SU-DHL-6 (cell line): ENCODE results near the gene PBX1.
"Not testable (repeated sequence)": the region's sequence is repeated elsewhere in the genome, so short reads cannot be mapped to it uniquely, and the experiment has no call there.

Experiments used
- H2AFZ ChIP-seq: fragments of 200-600 bp; sonication (generic); 2 replicates; pipeline ENCODE4 v1.6.1; 2014; ENCODE audit warnings: low read depth, mild to moderate bottlenecking, moderate library complexity, mixed read lengths, antibody characterized with exemption, low read length; ENCODE audit not compliant: severe bottlenecking
- H3F3A ChIP-seq: fragments of 200-600 bp; shearing (Covaris generic); 2 replicates; pipeline ENCODE4 v1.6.0; 2016; ENCODE audit warnings: antibody characterized with exemption, mild to moderate bottlenecking; ENCODE audit not compliant: insufficient read depth
- H3K27ac ChIP-seq: fragments of 200-600 bp; sonication (generic); 2 replicates; pipeline ENCODE4 v1.5.1; 2016; ENCODE audit warnings: low read depth, mild to moderate bottlenecking, low read length, moderate library complexity, mixed read lengths
- H3K27me3 ChIP-seq: fragments of 200-600 bp; sonication (generic), shearing (Covaris generic); 2 replicates; pipeline ENCODE4 v1.6.0; 2014; ENCODE audit warnings: mild to moderate bottlenecking, low read length
- H3K36me3 ChIP-seq: fragments of 200-600 bp; sonication (generic); 2 replicates; pipeline ENCODE4 v1.6.1; 2014; ENCODE audit warnings: mild to moderate bottlenecking, low read length, mixed read lengths
- H3K4me2 ChIP-seq: fragments of 300-600, 200-600 bp; shearing (Covaris generic), sonication (generic); 2 replicates; pipeline ENCODE4 v1.6.0; 2014; ENCODE audit warnings: low read length, low read depth, mild to moderate bottlenecking; ENCODE audit not compliant: poor library complexity, severe bottlenecking
- H3K4me3 ChIP-seq: fragments of 200-600 bp; sonication (generic); 2 replicates; pipeline ENCODE4 v1.5.1; 2014; ENCODE audit warnings: antibody characterized with exemption, low read length, mild to moderate bottlenecking, mixed read lengths; ENCODE audit not compliant: insufficient read depth, poor library complexity, severe bottlenecking
- H3K79me2 ChIP-seq: fragments of 200-600 bp; sonication (generic); 2 replicates; pipeline ENCODE4 v1.6.1; 2014; ENCODE audit warnings: mild to moderate bottlenecking, low read length, moderate library complexity; ENCODE audit not compliant: insufficient read depth
- H3K9ac ChIP-seq: fragments of 200-600 bp; sonication (generic); 2 replicates; pipeline ENCODE4 v1.7.0; 2014; ENCODE audit warnings: mild to moderate bottlenecking, low read length
- H3K9me2 ChIP-seq: fragments of 200-600 bp; sonication (generic); replicated peaks from 2 replicates; pipeline ENCODE4 v1.6.1; 2014; ENCODE audit warnings: low read length; ENCODE audit not compliant: insufficient read depth
- H3K9me3 ChIP-seq: fragments of 200-600 bp; sonication (generic); 2 replicates; pipeline ENCODE4 v1.6.1; 2014; ENCODE audit warnings: low read length, mixed read lengths; ENCODE audit not compliant: insufficient read depth
- H4K20me1 ChIP-seq: fragments of 200-600 bp; sonication (generic); 2 replicates; pipeline ENCODE4 v1.6.1; 2014; ENCODE audit warnings: low read depth, mild to moderate bottlenecking, antibody characterized with exemption, low read length, moderate library complexity, mixed read lengths
- EZH2phosphoT487 ChIP-seq: fragments of 200-600 bp; sonication (generic), shearing (Covaris generic); conservative IDR thresholded peaks from 2 replicates; pipeline ENCODE4 v1.6.1; 2018; ENCODE audit warnings: mild to moderate bottlenecking, antibody characterized with exemption, low read length, moderate library complexity, mixed read lengths
- TF ChIP-seq, protein P1 (sequence below): fragments of 200-600 bp; sonication (generic); IDR thresholded peaks from one replicate; pipeline ENCODE4 v1.5.1; 2017; ENCODE audit warnings: antibody characterized with exemption, mild to moderate bottlenecking, low read length, moderate library complexity; ENCODE audit not compliant: insufficient read depth, poor library complexity, severe bottlenecking

PBX1 gene

DNA sequence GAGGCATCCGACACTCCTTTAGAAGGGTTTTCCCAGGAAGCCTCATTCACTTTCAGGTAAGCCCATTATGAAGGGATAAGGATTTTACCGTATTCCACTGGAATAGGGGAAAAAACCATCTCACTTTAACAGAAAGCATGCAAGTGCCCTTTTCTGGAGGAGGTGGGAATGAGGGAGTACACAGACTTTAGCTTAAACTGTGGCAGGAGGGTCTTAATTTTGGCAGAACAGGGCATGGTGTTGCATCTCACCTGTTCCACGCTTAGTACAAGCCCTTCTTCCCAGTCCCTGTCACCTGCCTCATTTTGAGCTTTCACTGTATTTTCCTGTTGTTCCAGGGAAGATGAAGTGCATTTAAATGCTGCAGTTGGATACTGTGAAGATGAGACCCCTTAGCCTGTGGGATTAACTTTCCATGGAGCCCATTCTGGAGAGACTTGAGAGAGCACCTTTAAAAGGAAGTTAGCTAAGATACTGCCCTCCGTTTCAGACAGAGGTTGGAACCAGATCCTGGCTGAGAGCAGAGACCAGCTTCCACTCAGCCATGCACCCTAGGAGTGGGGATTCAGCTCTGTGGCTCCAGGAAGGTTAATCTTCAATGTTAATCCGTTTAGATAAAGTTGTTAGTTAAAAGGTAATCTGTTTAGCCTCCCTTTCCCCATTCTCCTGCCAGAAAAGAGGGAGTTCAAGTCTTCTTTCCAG is 42.6 kb downstream of the PBX1 start:
- no peak for TF ChIP-seq EZH2phosphoT487
- TF ChIP-seq, protein P1, sequence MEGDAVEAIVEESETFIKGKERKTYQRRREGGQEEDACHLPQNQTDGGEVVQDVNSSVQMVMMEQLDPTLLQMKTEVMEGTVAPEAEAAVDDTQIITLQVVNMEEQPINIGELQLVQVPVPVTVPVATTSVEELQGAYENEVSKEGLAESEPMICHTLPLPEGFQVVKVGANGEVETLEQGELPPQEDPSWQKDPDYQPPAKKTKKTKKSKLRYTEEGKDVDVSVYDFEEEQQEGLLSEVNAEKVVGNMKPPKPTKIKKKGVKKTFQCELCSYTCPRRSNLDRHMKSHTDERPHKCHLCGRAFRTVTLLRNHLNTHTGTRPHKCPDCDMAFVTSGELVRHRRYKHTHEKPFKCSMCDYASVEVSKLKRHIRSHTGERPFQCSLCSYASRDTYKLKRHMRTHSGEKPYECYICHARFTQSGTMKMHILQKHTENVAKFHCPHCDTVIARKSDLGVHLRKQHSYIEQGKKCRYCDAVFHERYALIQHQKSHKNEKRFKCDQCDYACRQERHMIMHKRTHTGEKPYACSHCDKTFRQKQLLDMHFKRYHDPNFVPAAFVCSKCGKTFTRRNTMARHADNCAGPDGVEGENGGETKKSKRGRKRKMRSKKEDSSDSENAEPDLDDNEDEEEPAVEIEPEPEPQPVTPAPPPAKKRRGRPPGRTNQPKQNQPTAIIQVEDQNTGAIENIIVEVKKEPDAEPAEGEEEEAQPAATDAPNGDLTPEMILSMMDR: no peak
- Histone ChIP-seq H3K9me3 (no peaks in the 10 kb centered on the region), H4K20me1 (no peaks in the 10 kb centered on the region), H3K79me2 (no peaks in the 10 kb centered on the region), H3K9me2 (no peaks in the 10 kb centered on the region), H3K27me3 (no peaks in the 10 kb centered on the region), H3K36me3 (no peaks in the 10 kb centered on the region), H3K27ac (no peak overlapping the region), H3K4me2 (no peak overlapping the region), H3F3A (no peaks in the 10 kb centered on the region), H2AFZ (no peak overlapping the region), H3K9ac (no peak overlapping the region), H3K4me3 (no peak overlapping the region)

DNA sequence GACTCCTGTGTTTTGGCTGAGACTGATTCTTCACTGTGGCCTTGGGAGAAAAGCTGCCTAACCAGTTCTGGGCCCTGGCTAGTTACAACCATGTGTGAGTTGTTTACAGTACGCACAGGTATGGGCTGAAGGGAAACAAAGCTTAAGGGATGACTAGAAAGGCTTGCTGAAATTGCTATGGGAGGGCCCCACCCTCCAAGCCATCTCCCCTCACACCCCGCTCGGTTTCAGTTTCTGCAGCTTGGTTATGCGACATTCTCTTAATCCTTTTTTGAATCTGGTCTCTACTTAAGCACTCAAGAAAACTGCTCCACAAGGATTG is 43.1 kb downstream of the PBX1 start:
- Histone ChIP-seq H3K4me3 (no peak overlapping the region), H3K36me3 (no peaks in the 10 kb centered on the region), H3K27me3 (no peaks in the 10 kb centered on the region), H3K9me2 (no peaks in the 10 kb centered on the region), H3K27ac (no peak overlapping the region), H3K79me2 (no peaks in the 10 kb centered on the region), H3K9me3 (no peaks in the 10 kb centered on the region), H3K4me2 (no peak overlapping the region), H3F3A (no peaks in the 10 kb centered on the region), H2AFZ (no peak overlapping the region), H4K20me1 (no peaks in the 10 kb centered on the region), H3K9ac (no peak overlapping the region)
- TF ChIP-seq, protein P1: no peak
- no peak for TF ChIP-seq EZH2phosphoT487

DNA sequence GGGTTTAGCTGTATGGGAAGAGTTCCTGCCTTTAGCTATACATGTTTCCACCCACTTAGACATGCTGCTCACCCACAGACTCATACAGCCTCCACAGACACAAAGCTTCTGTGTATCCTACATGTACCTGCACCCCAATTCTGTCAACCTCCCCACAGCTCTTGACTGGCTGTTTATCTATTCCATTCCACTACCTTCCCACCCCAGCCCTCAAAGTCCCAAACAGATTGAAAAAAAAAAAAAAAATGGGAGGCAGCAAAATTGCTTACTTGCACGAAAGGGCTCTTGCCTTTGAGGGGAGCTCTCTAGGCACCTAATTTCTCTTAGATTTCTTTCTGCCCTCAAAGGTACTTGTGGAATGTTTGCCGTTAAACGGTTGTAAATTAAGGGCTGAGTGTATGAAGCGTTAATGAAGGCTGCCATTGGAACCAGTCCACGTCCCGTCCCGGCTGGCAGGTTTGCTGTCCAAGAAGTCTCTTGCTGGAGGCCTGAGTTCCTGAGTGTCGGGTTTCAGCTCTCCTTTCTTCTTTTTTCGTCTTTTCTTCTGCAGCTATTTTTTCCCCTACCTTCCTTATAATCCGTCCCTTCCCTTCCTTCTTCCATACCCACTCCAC is 43.6 kb downstream of the PBX1 start:
- Histone ChIP-seq H3K9ac (no peak overlapping the region), H3K4me3 (no peak overlapping the region), H3K36me3 (no peaks in the 10 kb centered on the region), H4K20me1 (no peaks in the 10 kb centered on the region), H3K4me2 (no peak overlapping the region), H3K79me2 (no peaks in the 10 kb centered on the region), H3K9me3 (no peaks in the 10 kb centered on the region), H3F3A (no peaks in the 10 kb centered on the region), H3K27ac (no peak overlapping the region), H3K9me2 (no peaks in the 10 kb centered on the region), H3K27me3 (no peaks in the 10 kb centered on the region), H2AFZ (no peak overlapping the region)
- TF ChIP-seq, protein P1: no peak
- no peak for TF ChIP-seq EZH2phosphoT487

DNA sequence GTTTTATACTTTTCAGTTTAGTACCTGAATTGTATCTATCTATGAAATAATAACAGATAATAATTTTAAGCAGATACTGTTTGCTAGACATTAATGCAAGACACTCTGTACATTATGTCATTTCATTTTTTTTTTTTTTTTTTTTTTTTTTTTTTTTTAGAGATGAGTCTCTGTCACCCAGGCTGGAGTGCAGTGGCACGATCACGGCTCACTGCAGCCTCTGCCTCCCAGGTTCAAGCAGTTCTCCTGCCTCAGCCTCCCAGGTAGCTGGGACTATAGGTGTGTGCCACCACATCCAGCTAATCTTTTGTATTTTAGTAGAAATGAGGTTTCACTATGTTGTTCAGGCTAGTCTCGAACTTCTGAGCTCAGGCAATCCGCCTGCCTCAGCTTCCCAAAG is 44.8 kb downstream of the PBX1 start:
- not testable (repeated sequence) for H3K27ac ChIP-seq

More for the DNA sequence above, 44.8 kb downstream of the PBX1 start:
- H3K79me2 ChIP-seq, H3F3A ChIP-seq, H4K20me1 ChIP-seq, H3K4me3 ChIP-seq, H3K4me2 ChIP-seq, H3K27me3 ChIP-seq, H3K9me2 ChIP-seq, H2AFZ ChIP-seq, H3K36me3 ChIP-seq, H3K9me3 ChIP-seq, H3K9ac ChIP-seq: not testable (repeated sequence)
